ENCODE data around the gene CEP164.

- TF ChIP-seq POLR2AphosphoS5 (IDR thresholded peaks at IDR 0.05; ENCODE audit: low read depth, low read length) (no peak), POU2F2 (IDR thresholded peaks at IDR 0.05; ENCODE audit: low read depth, low read length) (no peak), POLR2A (IDR thresholded peaks at IDR 0.05; ENCODE audit: low read depth, low read length) (no peak), SPI1 (IDR thresholded peaks at IDR 0.05; ENCODE audit: low read depth, low read length) (no peak)
These were observed 81.9 kb downstream of the CEP164 start for GRCh38 chr11:117409511-117409910.

Measured in GM12891 (cell line).